SK-N-MC (cell line): ENCODE data around the gene SLC9A9.
"Not testable (repeated sequence)": the region's sequence is repeated elsewhere in the genome, so short reads cannot be mapped to it uniquely, and the experiment has no call there.

ENCODE experiments used
- DNase-seq: peaks from one replicate; pipeline ENCODE4 v3.0.0-alpha.2; 2011; ENCODE audit warnings: low read depth, low spot score
- H3K27ac ChIP-seq: fragments of 200-600 bp; sonication (generic); 2 replicates; pipeline ENCODE4 v1.5.1; 2016; ENCODE audit warnings: mixed run types
- H3K36me3 ChIP-seq: fragments of 200-600 bp; sonication (generic); 2 replicates; pipeline ENCODE4 v1.6.1; 2017; ENCODE audit warnings: antibody characterized with exemption, low read length, mixed read lengths; ENCODE audit not compliant: insufficient read depth
- H3K4me3 ChIP-seq: fragments of 200-600 bp; sonication (generic); 2 replicates; pipeline ENCODE4 v1.5.1; 2016
- H3K9ac ChIP-seq: fragments of 200-600 bp; sonication (generic); 2 replicates; pipeline ENCODE4 v1.8.0; 2017; ENCODE audit warnings: mixed run types, mixed read lengths; ENCODE audit not compliant: insufficient read length
- H3K9me3 ChIP-seq: fragments of 200-600 bp; sonication (generic); 2 replicates; pipeline ENCODE4 v1.6.1; 2017; ENCODE audit warnings: low read depth, mild to moderate bottlenecking, antibody characterized with exemption, low read length, moderate library complexity, mixed read lengths
- EZH2 ChIP-seq: fragments of 200-600 bp; sonication (generic); IDR thresholded peaks from one replicate; pipeline ENCODE4 v1.6.1; 2017; ENCODE audit warnings: antibody characterized with exemption
- FOXP2 ChIP-seq: optimal IDR thresholded peaks from 2 replicates; pipeline ENCODE3; 2011; ENCODE audit warnings: mild to moderate bottlenecking, moderate library complexity; ENCODE audit not compliant: insufficient read depth; ENCODE audit errors: extremely low read length, control extremely low read depth
- POLR2AphosphoS5 ChIP-seq: IDR thresholded peaks from 2 replicates; pipeline ENCODE4 v1.6.1; 2012; ENCODE audit warnings: mild to moderate bottlenecking, low read depth, low read length, borderline replicate concordance

Gene SLC9A9

GRCh38 chr3:143718463-143718862 is 129.8 kb downstream of the SLC9A9 start:
- Histone ChIP-seq H3K4me3 (no peak overlapping the region), H3K9ac (no peak overlapping the region), H3K9me3 (no peaks in the 10 kb centered on the region), H3K36me3 (no peaks in the 10 kb centered on the region), H3K27ac (no peak overlapping the region)
- TF ChIP-seq EZH2 (no peak), POLR2AphosphoS5 (no peak), FOXP2 (no peak)
- no peak for DNase-seq

GRCh38 chr3:143716731-143717130 is 131.5 kb downstream of the SLC9A9 start:
- Histone ChIP-seq H3K9me3 (no peaks in the 10 kb centered on the region), H3K9ac (no peak overlapping the region), H3K27ac (no peak overlapping the region), H3K4me3 (no peak overlapping the region), H3K36me3 (no peaks in the 10 kb centered on the region)
- DNase-seq, result no peak
- TF ChIP-seq EZH2, result no peak
- TF ChIP-seq POLR2AphosphoS5, result no peak
- no peak for TF ChIP-seq FOXP2

- no peak for DNase-seq
- TF ChIP-seq POLR2AphosphoS5 (no peak), FOXP2 (no peak), EZH2 (no peak)
- Histone ChIP-seq H3K27ac (no peak overlapping the region), H3K4me3 (no peak overlapping the region), H3K36me3 (no peaks in the 10 kb centered on the region), H3K9ac (no peak overlapping the region), H3K9me3 (no peaks in the 10 kb centered on the region)
Measured at GRCh38 chr3:143712522-143712921, 135.7 kb downstream of the SLC9A9 start.

GRCh38 chr3:143707848-143708247 is 140.4 kb downstream of the SLC9A9 start:
- H3K9me3 ChIP-seq, result no peaks in the 10 kb centered on the region
- TF ChIP-seq POLR2AphosphoS5 (no peak), EZH2 (no peak), FOXP2 (no peak)
- DNase-seq, result no peak
- H3K4me3 ChIP-seq, result no peak overlapping the region
- H3K9ac ChIP-seq, result no peak overlapping the region
- H3K36me3 ChIP-seq, result no peaks in the 10 kb centered on the region
- H3K27ac ChIP-seq, result no peak overlapping the region

GRCh38 chr3:143700431-143700975 is 147.8 kb downstream of the SLC9A9 start:
- TF ChIP-seq POLR2AphosphoS5 (no peak), EZH2 (no peak), FOXP2 (no peak)
- no peak for DNase-seq
- H3K4me3 ChIP-seq, result no peak overlapping the region
- no peaks in the 10 kb centered on the region for H3K9me3 ChIP-seq
- H3K27ac ChIP-seq, result no peak overlapping the region
- no peak overlapping the region for H3K9ac ChIP-seq
- H3K36me3 ChIP-seq, result no peaks in the 10 kb centered on the region

GRCh38 chr3:143699424-143699823 is 148.8 kb downstream of the SLC9A9 start:
- Histone ChIP-seq H3K9ac (no peak overlapping the region), H3K27ac (no peak overlapping the region), H3K4me3 (no peak overlapping the region), H3K36me3 (no peaks in the 10 kb centered on the region), H3K9me3 (no peaks in the 10 kb centered on the region)
- no peak for DNase-seq
- TF ChIP-seq FOXP2, result no peak
- TF ChIP-seq POLR2AphosphoS5, result no peak
- TF ChIP-seq EZH2, result no peak

GRCh38 chr3:143698682-143699303 is 149.5 kb downstream of the SLC9A9 start:
- no peak overlapping the region for H3K4me3 ChIP-seq
- H3K27ac ChIP-seq, result no peak overlapping the region
- TF ChIP-seq EZH2, result no peak
- TF ChIP-seq POLR2AphosphoS5, result no peak
- no peak for TF ChIP-seq FOXP2
- no peaks in the 10 kb centered on the region for H3K9me3 ChIP-seq
- no peak for DNase-seq
- no peaks in the 10 kb centered on the region for H3K36me3 ChIP-seq
- no peak overlapping the region for H3K9ac ChIP-seq

GRCh38 chr3:143697975-143698374 is 150.3 kb downstream of the SLC9A9 start:
- no peak overlapping the region for H3K27ac ChIP-seq
- H3K9ac ChIP-seq, result no peak overlapping the region
- TF ChIP-seq FOXP2, result no peak
- DNase-seq, result no peak
- H3K4me3 ChIP-seq, result no peak overlapping the region
- H3K9me3 ChIP-seq, result no peaks in the 10 kb centered on the region
- no peaks in the 10 kb centered on the region for H3K36me3 ChIP-seq

- H3K9me3 ChIP-seq, H3K27ac ChIP-seq, DNase-seq, H3K36me3 ChIP-seq, H3K9ac ChIP-seq, H3K4me3 ChIP-seq: not testable (repeated sequence)
Measured at GRCh38 chr3:143695333-143695732, 152.9 kb downstream of the SLC9A9 start.

- no peak for DNase-seq
- no peak overlapping the region for H3K9ac ChIP-seq
- H3K36me3 ChIP-seq, result no peaks in the 10 kb centered on the region
- no peak overlapping the region for H3K4me3 ChIP-seq
- no peak for TF ChIP-seq FOXP2
- TF ChIP-seq POLR2AphosphoS5, result no peak
- TF ChIP-seq EZH2, result no peak
- H3K9me3 ChIP-seq, result no peaks in the 10 kb centered on the region
- no peak overlapping the region for H3K27ac ChIP-seq
Measured at GRCh38 chr3:143693506-143693905, 154.8 kb downstream of the SLC9A9 start.
